ENCODE data around the gene UBE2E2.

UBE2E2 gene

GRCh38 chr3:23385327-23385726, 182.2 kb downstream of the UBE2E2 start:
- no peaks in the 10 kb centered on the region for H3K4me1 ChIP-seq (ENCODE audit: insufficient read depth, insufficient read length)
- TF ChIP-seq SUZ12 (IDR thresholded peaks at IDR 0.05; ENCODE audit: extremely low read depth, insufficient read depth, insufficient read length), result no peak
- TF ChIP-seq ZNF274 (IDR thresholded peaks at IDR 0.05; ENCODE audit: low read depth, low read length), result no peak
- no peak for TF ChIP-seq YY1 (IDR thresholded peaks at IDR 0.05; ENCODE audit: insufficient read depth, insufficient read length)
- no peaks in the 10 kb centered on the region for H3K27me3 ChIP-seq (ENCODE audit: insufficient read depth, insufficient read length)
- H3K4me3 ChIP-seq (ENCODE audit: insufficient read length, low read depth), result no peak overlapping the region
- H3K9me3 ChIP-seq (ENCODE audit: insufficient read depth, low read length), result no peaks in the 10 kb centered on the region
- H3K36me3 ChIP-seq (ENCODE audit: insufficient read depth, insufficient read length, low read length), result no peaks in the 10 kb centered on the region
- no peak for DNase-seq (ENCODE audit: low read depth, low spot score)
- no peak overlapping the region for H3K9ac ChIP-seq (ENCODE audit: insufficient read length, low read depth)

GRCh38 chr3:23387286-23387918, 184.3 kb downstream of the UBE2E2 start:
- Histone ChIP-seq H3K9ac (ENCODE audit: insufficient read length, low read depth) (no peak overlapping the region), H3K4me1 (ENCODE audit: insufficient read depth, insufficient read length) (no peaks in the 10 kb centered on the region), H3K9me3 (ENCODE audit: insufficient read depth, low read length) (no peaks in the 10 kb centered on the region), H3K4me3 (ENCODE audit: insufficient read length, low read depth) (no peak overlapping the region), H3K36me3 (ENCODE audit: insufficient read depth, insufficient read length, low read length) (no peaks in the 10 kb centered on the region), H3K27me3 (ENCODE audit: insufficient read depth, insufficient read length) (no peaks in the 10 kb centered on the region)
- no peak for TF ChIP-seq ZNF274 (IDR thresholded peaks at IDR 0.05; ENCODE audit: low read depth, low read length)
- TF ChIP-seq SUZ12 (IDR thresholded peaks at IDR 0.05; ENCODE audit: extremely low read depth, insufficient read depth, insufficient read length), result no peak
- no peak for TF ChIP-seq YY1 (IDR thresholded peaks at IDR 0.05; ENCODE audit: insufficient read depth, insufficient read length)
- no peak for DNase-seq (ENCODE audit: low read depth, low spot score)

DNA sequence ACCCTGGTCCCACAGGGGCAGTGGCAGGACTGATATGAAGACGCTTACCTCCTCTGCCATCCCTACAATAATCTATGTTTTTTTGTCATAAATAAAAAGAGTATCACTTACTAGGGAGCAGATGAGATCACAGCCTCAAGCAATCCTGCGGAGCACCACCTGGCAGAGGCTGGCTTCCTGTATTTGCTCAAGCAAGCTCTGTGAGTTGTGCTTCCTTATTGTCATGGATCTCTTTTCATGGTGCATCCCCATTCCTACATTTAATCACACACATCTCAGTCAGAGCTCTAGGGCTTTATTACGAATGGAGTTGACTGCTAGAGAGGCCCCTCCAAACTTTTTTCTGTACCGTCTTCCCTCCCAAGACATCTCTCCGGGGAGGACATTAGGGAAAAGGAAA, 186.0 kb downstream of the UBE2E2 start:
- peak; percentile 30 for DNase-seq (ENCODE audit: low read depth, low spot score)
- Histone ChIP-seq H3K9me3 (ENCODE audit: insufficient read depth, low read length) (no peaks in the 10 kb centered on the region), H3K9ac (ENCODE audit: insufficient read length, low read depth) (no peak overlapping the region), H3K36me3 (ENCODE audit: insufficient read depth, insufficient read length, low read length) (no peaks in the 10 kb centered on the region), H3K4me3 (ENCODE audit: insufficient read length, low read depth) (no peak overlapping the region), H3K4me1 (ENCODE audit: insufficient read depth, insufficient read length) (no peaks in the 10 kb centered on the region), H3K27me3 (ENCODE audit: insufficient read depth, insufficient read length) (no peaks in the 10 kb centered on the region)
- TF ChIP-seq YY1 (IDR thresholded peaks at IDR 0.05; ENCODE audit: insufficient read depth, insufficient read length) (no peak), SUZ12 (IDR thresholded peaks at IDR 0.05; ENCODE audit: extremely low read depth, insufficient read depth, insufficient read length) (no peak), ZNF274 (IDR thresholded peaks at IDR 0.05; ENCODE audit: low read depth, low read length) (no peak)

GRCh38 chr3:23389686-23390085, 186.6 kb downstream of the UBE2E2 start:
- no peak for DNase-seq (ENCODE audit: low read depth, low spot score)
- Histone ChIP-seq H3K9me3 (ENCODE audit: insufficient read depth, low read length) (no peaks in the 10 kb centered on the region), H3K4me1 (ENCODE audit: insufficient read depth, insufficient read length) (no peaks in the 10 kb centered on the region), H3K36me3 (ENCODE audit: insufficient read depth, insufficient read length, low read length) (no peaks in the 10 kb centered on the region), H3K9ac (ENCODE audit: insufficient read length, low read depth) (no peak overlapping the region), H3K4me3 (ENCODE audit: insufficient read length, low read depth) (no peak overlapping the region), H3K27me3 (ENCODE audit: insufficient read depth, insufficient read length) (no peaks in the 10 kb centered on the region)
- TF ChIP-seq SUZ12 (IDR thresholded peaks at IDR 0.05; ENCODE audit: extremely low read depth, insufficient read depth, insufficient read length) (no peak), ZNF274 (IDR thresholded peaks at IDR 0.05; ENCODE audit: low read depth, low read length) (no peak), YY1 (IDR thresholded peaks at IDR 0.05; ENCODE audit: insufficient read depth, insufficient read length) (no peak)

DNA sequence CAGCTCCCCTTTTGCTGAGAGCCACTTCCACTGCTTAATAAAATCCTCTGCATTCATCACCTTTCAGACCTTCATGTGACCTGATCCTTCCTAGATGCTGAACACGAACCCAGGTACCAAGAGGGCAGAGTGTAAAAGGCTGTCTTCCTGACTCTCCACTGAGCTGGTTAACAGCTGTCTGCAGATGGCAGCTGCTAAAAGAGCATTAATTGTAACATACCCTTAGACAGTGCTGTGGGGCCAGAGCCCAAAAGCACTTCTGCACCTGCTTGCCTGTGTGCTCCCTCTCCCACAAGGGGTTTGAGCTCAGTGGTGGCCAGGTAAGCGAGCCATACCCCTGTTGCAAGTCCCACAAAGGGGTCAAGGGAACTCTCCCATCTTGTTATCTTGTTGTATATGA, 187.3 kb downstream of the UBE2E2 start:
- H3K36me3 ChIP-seq (ENCODE audit: insufficient read depth, insufficient read length, low read length), result no peaks in the 10 kb centered on the region
- no peaks in the 10 kb centered on the region for H3K27me3 ChIP-seq (ENCODE audit: insufficient read depth, insufficient read length)
- H3K9ac ChIP-seq (ENCODE audit: insufficient read length, low read depth), result no peak overlapping the region
- no peak overlapping the region for H3K4me3 ChIP-seq (ENCODE audit: insufficient read length, low read depth)
- no peaks in the 10 kb centered on the region for H3K4me1 ChIP-seq (ENCODE audit: insufficient read depth, insufficient read length)
- DNase-seq (ENCODE audit: low read depth, low spot score), result no peak
- H3K9me3 ChIP-seq (ENCODE audit: insufficient read depth, low read length), result no peaks in the 10 kb centered on the region
- no peak for TF ChIP-seq YY1 (IDR thresholded peaks at IDR 0.05; ENCODE audit: insufficient read depth, insufficient read length)
- TF ChIP-seq SUZ12 (IDR thresholded peaks at IDR 0.05; ENCODE audit: extremely low read depth, insufficient read depth, insufficient read length), result no peak
- TF ChIP-seq ZNF274 (IDR thresholded peaks at IDR 0.05; ENCODE audit: low read depth, low read length), result no peak

GRCh38 chr3:23390989-23391553, 187.9 kb downstream of the UBE2E2 start:
- Histone ChIP-seq H3K4me3 (ENCODE audit: insufficient read length, low read depth) (no peak overlapping the region), H3K9me3 (ENCODE audit: insufficient read depth, low read length) (no peaks in the 10 kb centered on the region), H3K27me3 (ENCODE audit: insufficient read depth, insufficient read length) (no peaks in the 10 kb centered on the region), H3K36me3 (ENCODE audit: insufficient read depth, insufficient read length, low read length) (no peaks in the 10 kb centered on the region), H3K4me1 (ENCODE audit: insufficient read depth, insufficient read length) (no peaks in the 10 kb centered on the region), H3K9ac (ENCODE audit: insufficient read length, low read depth) (no peak overlapping the region)
- TF ChIP-seq YY1 (IDR thresholded peaks at IDR 0.05; ENCODE audit: insufficient read depth, insufficient read length) (no peak), ZNF274 (IDR thresholded peaks at IDR 0.05; ENCODE audit: low read depth, low read length) (no peak), SUZ12 (IDR thresholded peaks at IDR 0.05; ENCODE audit: extremely low read depth, insufficient read depth, insufficient read length) (no peak)
- DNase-seq (ENCODE audit: low read depth, low spot score), result no peak

- Histone ChIP-seq H3K4me3 (ENCODE audit: insufficient read length, low read depth) (no peak overlapping the region), H3K9ac (ENCODE audit: insufficient read length, low read depth) (no peak overlapping the region), H3K36me3 (ENCODE audit: insufficient read depth, insufficient read length, low read length) (no peaks in the 10 kb centered on the region), H3K9me3 (ENCODE audit: insufficient read depth, low read length) (no peaks in the 10 kb centered on the region), H3K4me1 (ENCODE audit: insufficient read depth, insufficient read length) (no peaks in the 10 kb centered on the region), H3K27me3 (ENCODE audit: insufficient read depth, insufficient read length) (no peaks in the 10 kb centered on the region)
- DNase-seq (ENCODE audit: low read depth, low spot score), result no peak
- TF ChIP-seq SUZ12 (IDR thresholded peaks at IDR 0.05; ENCODE audit: extremely low read depth, insufficient read depth, insufficient read length), result no peak
- TF ChIP-seq ZNF274 (IDR thresholded peaks at IDR 0.05; ENCODE audit: low read depth, low read length), result no peak
- no peak for TF ChIP-seq YY1 (IDR thresholded peaks at IDR 0.05; ENCODE audit: insufficient read depth, insufficient read length)
These were observed 192.0 kb downstream of the UBE2E2 start for GRCh38 chr3:23395115-23395514.

Measured in NT2/D1 (cell line).